ENCODE measurements around the gene ARID4B.

DNA sequence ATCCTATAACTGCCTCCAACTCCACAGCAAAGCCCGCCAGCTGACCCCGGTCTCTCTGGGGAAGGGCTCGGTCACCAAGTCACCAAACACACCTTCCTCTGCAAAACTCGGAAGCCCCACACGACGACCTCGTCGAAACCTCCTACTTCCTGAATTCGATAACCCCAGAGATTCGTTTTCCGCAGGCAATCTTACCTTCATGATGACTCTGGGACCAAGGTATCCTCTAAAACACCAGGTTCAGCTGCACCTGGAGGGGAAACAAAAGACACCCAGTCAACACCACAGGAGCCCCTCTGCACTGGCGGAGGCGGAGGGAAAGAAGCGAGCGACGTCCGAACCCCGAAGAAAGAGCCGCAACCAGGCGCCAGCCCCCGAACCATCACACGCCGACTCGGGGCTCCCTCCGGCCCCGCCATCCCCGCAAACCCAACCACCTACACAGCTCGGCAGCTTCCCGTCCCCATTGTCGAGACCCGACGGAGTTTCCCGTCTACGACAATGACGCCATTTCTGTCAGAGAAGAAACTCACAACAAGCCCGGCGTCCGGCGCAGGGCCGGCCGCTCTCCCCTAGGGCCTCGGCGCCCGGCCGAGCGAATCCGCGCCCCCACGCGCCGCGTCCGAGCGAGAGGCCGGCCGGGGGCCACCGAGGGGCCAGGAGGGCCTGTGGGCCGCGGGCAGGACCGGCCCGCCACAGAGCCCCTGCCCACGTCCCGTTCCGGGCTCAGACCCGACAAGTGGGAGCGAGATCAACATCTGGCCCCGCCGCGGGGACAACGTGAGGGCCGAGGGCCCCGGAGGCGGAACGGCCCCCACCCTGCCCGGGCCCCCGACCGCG lies 1.0 kb downstream of the ARID4B start:
- TF ChIP-seq REST (IDR thresholded peaks at IDR 0.05; ENCODE audit: insufficient replicate concordance, low read depth) = no peak
- TF ChIP-seq POLR2AphosphoS5 (IDR thresholded peaks at IDR 0.05; ENCODE audit: low read depth) = no peak
- no peak for TF ChIP-seq CTCF (IDR thresholded peaks at IDR 0.05; ENCODE audit: insufficient read depth, low read length)
- TF ChIP-seq GABPA (IDR thresholded peaks at IDR 0.05; ENCODE audit: low read depth) = no peak
